OCI-M2 (cell line): Measurements from ENCODE around the gene RXFP3.

ENCODE experiments used
- DNase-seq: peaks from one replicate; lab custom pipeline; 2025; ENCODE audit not compliant: unreplicated experiment; lab: John Stamatoyannopoulos, UW

RXFP3 gene

DNA sequence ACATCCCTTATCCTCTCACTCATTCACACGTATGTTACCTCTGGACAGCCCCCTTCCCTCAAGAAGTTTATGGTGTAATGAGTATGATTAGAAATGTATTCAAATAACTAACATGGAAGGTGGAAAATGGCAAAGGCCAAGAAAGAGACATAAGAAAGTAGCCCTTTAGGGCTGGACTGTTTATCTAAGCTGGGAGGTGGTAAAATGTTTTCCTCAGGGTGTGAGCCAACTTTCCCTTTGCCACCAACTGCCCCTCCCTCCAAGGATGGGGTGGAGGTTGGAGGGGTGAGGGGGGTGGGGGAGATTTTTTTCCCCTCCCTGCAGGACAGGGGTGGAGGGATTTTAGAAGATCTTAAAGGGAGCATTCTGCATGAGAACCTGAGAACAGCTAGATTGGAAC, 40.1 kb downstream of the RXFP3 start:
- no peak for DNase-seq

- DNase-seq, result no peak
Measured at GRCh38 chr5:33978306-33978705, 42.1 kb downstream of the RXFP3 start.

- no peak for DNase-seq
Measured at GRCh38 chr5:33980030-33980429, 43.8 kb downstream of the RXFP3 start.

- no peak for DNase-seq
Measured at GRCh38 chr5:33981408-33982162, 45.4 kb downstream of the RXFP3 start.

GRCh38 chr5:33984178-33984577, 48.0 kb downstream of the RXFP3 start:
- no peak for DNase-seq

DNA sequence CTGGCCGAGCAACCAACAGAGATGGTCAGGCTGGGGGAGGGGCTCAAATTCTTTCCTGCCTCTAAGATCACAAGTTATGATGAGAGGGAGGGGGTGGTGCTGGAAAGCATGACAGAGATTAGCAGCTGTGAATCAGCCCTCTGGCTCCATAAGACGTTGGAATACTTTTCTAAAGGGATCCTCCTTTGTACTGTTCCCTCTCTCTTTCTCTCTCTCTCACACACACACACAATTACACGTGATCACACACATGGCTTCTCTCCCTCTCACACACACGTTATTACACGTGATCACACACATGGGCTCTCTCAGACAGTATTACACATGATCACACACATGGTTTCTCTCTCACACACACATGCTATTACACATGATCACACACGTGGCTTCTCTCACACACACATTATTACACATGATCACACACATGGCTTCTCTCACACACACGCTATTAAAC, 48.5 kb downstream of the RXFP3 start, which contains the start of gene SLC45A2:
Gene SLC45A2, minus strand, starts transcription at position 23 of the 454 bp plus-strand sequence. CDS start 110 bp downstream, outside the sequence.
- no peak for DNase-seq

DNA sequence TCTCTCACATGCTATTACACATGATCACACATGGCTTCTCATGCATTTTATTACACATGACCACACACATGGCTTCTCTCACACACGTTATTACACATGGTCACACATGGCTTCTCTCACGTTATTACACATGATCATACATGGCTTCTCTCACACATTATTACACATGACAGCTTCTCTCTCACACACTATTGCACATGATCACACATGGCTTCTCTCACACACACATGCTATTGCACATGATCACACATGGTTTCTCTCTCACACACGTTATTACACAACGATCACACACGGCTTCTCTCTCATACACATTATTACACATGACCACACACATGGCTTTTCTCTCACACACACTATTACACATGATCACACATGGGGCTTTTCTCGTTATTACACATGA, 49.3 kb downstream of the RXFP3 start:
- no peak for DNase-seq
